Smooth muscle cell (in vitro differentiated cells): ENCODE measurements around the gene OCA2. TPM values are rescaled to one million over a fixed set of nuclear protein-coding genes. Genes with fewer than 3 reads are reported as not detected.

ENCODE experiments used
- DNase-seq: peaks from one replicate; lab custom pipeline; 2025; ENCODE audit not compliant: unreplicated experiment; lab: John Stamatoyannopoulos, UW
- H2AFZ ChIP-seq: fragments of 200-600 bp; sonication (generic); 2 replicates; pipeline ENCODE4 v1.6.0; 2016; ENCODE audit warnings: antibody characterized with exemption, low read depth, mild to moderate bottlenecking
- H3F3A ChIP-seq: fragments of 200-600 bp; sonication (generic); 2 replicates; pipeline ENCODE4 v1.6.0; 2017; ENCODE audit warnings: antibody characterized with exemption, low read depth
- H3K27ac ChIP-seq: fragments of 200-600 bp; sonication (generic); 2 replicates; pipeline ENCODE4 v1.5.1; 2016; ENCODE audit warnings: low read depth, mild to moderate bottlenecking
- H3K27me3 ChIP-seq: fragments of 200-600 bp; sonication (generic); 2 replicates; pipeline ENCODE4 v1.6.1; 2016; ENCODE audit warnings: low read depth, mild to moderate bottlenecking
- H3K36me3 ChIP-seq: fragments of 200-600 bp; sonication (generic); 2 replicates; pipeline ENCODE4 v1.5.1; 2016; ENCODE audit warnings: low read depth
- H3K4me1 ChIP-seq: fragments of 200-600 bp; sonication (generic); 2 replicates; pipeline ENCODE4 v1.5.1; 2016; ENCODE audit warnings: low read depth
- H3K4me2 ChIP-seq: fragments of 200-600 bp; sonication (generic); 2 replicates; pipeline ENCODE4 v1.6.0; 2016; ENCODE audit warnings: mild to moderate bottlenecking
- H3K4me3 ChIP-seq: fragments of 200-600 bp; sonication (generic); 2 replicates; pipeline ENCODE4 v1.5.1; 2016; ENCODE audit warnings: mild to moderate bottlenecking
- H3K79me2 ChIP-seq: fragments of 200-600 bp; sonication (generic); 2 replicates; pipeline ENCODE4 v1.6.0; 2016; ENCODE audit warnings: low read depth, mild to moderate bottlenecking
- H3K9ac ChIP-seq: fragments of 200-600 bp; sonication (generic); 2 replicates; pipeline ENCODE4 v1.6.0; 2016; ENCODE audit warnings: low read depth
- H3K9me3 ChIP-seq: fragments of 200-600 bp; sonication (generic); replicated peaks from 2 replicates; pipeline ENCODE4 v1.5.1; 2016; ENCODE audit warnings: low read depth
- H4K20me1 ChIP-seq: fragments of 200-600 bp; sonication (generic); 2 replicates; pipeline ENCODE4 v1.6.0; 2016; ENCODE audit warnings: low read depth
- CTCF ChIP-seq: fragments of 200-600 bp; sonication (generic); IDR thresholded peaks from 2 replicates; pipeline ENCODE4 v1.5.1; 2017; ENCODE audit warnings: borderline replicate concordance, mild to moderate bottlenecking, antibody characterized with exemption; ENCODE audit not compliant: insufficient read depth, poor library complexity, severe bottlenecking
- WGBS: methylation state at CpG from one replicate; pipeline ENCODE4 v1.1.7; 2016; ENCODE audit warnings: low lambda C conversion rate; 5-methylcytosine and 5-hydroxymethylcytosine counted together
- polyA plus RNA-seq: library from polyadenylated mRNA; unstranded; fragments of >200 nt; fragmentation: Nextera tagmentation; extraction: Ambion mirVana; gene quantifications from 2 replicates; pipeline ENCODE4 v1.2.1, GENCODE V29; 2016
- total RNA-seq: library from RNA; depleted of rRNA; stranded (reverse); fragments of >200 nt; gene quantifications from 2 replicates; pipeline ENCODE4 v1.2.3, GENCODE V29; 2014

Gene OCA2
- total and polyA plus RNA-seq, 2 experiments from 2014 or later = 0.16 TPM; not detected in 1

GRCh38 chr15:27742751-27743477, 356.2 kb downstream of the OCA2 start:
- no peaks in the 10 kb centered on the region for H3F3A ChIP-seq
- TF ChIP-seq CTCF = no peak
- no peak overlapping the region for H3K4me2 ChIP-seq
- H3K9ac ChIP-seq = no peak overlapping the region
- no peaks in the 10 kb centered on the region for H3K4me1 ChIP-seq
- no peaks in the 10 kb centered on the region for H3K79me2 ChIP-seq
- H3K27me3 ChIP-seq = no peaks in the 10 kb centered on the region
- H3K4me3 ChIP-seq = no peak overlapping the region
- no peaks in the 10 kb centered on the region for H3K36me3 ChIP-seq
- no peak for DNase-seq
- no peaks in the 10 kb centered on the region for H4K20me1 ChIP-seq
- H3K27ac ChIP-seq = no peak overlapping the region
- no peak overlapping the region for H2AFZ ChIP-seq
- H3K9me3 ChIP-seq = no peaks in the 10 kb centered on the region
- WGBS = 93% methylated on average over 16 of the region's 16 CpGs

DNA sequence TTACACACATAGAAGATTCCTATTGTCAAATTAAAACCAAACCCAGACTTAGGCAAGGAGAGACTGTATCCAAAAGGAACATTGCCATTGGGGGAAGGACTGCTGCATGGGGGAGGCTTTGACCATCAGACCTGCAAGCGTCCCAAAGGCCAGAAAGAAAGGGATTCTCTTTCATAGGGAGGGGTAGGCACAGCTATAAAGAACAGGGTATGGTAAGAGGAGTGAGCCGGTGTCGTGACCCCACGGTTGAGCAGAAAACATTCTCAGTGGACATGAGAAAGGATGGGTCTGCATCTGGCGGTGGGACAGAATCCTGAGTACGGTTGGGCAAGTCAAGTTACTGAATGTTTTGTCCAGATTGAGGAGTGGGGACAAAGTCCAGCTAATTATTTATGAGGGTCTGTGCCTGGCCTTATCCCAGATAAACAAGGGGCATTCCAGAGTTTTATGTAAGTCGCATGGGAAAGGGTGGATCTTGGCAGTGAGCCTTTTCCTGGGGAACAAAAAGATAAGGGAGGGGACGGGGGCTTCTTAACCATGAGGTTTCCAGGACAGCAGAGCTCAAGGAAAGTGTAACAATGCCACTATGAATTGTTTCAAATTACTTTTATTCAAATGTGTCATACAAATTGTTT, 357.8 kb downstream of the OCA2 start:
- Histone ChIP-seq H3K79me2 (no peaks in the 10 kb centered on the region), H3K27me3 (no peaks in the 10 kb centered on the region), H2AFZ (peak overlapping the region; percentile 58), H3K36me3 (no peaks in the 10 kb centered on the region), H3K4me2 (no peak overlapping the region), H3K9me3 (no peaks in the 10 kb centered on the region), H3K9ac (no peak overlapping the region), H4K20me1 (no peaks in the 10 kb centered on the region), H3K27ac (no peak overlapping the region), H3F3A (no peaks in the 10 kb centered on the region), H3K4me1 (no peaks in the 10 kb centered on the region), H3K4me3 (no peak overlapping the region)
- WGBS = 67% methylated on average over 8 of the region's 8 CpGs
- TF ChIP-seq CTCF = no peak
- no peak for DNase-seq

DNA sequence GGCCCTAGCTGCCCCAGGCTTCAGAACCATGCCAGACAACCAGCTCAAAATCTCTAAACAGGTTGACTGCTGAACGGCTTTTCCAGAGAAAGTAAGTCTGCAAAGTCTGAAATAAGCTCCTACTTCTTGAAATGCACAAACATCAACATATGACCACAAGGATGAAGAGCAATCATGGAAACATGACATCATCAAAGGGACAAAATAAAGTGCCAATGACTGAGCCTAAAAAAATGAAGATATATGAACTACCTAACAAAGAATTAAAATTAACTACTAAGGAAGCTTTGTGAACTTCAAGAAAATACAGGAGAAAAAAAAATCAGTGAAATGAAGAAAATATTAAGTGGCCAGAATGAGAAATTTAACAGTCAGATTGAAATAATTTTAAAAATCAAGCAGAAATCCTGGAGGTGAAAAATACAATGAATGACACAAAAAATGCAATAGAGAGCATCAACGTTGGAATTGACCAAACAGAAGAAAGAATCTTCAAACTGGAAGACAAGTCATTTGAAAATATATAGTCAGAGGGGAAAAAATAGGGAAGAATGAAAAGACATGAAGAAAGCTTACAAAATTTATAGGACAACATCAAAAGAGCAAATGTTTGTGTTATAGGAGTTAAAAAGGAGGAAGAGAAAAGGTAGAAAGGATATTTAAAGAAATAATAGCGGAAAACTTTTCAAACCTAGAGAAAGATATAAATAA, 364.2 kb downstream of the OCA2 start:
- no peaks in the 10 kb centered on the region for H3K79me2 ChIP-seq

More for the DNA sequence above, 364.2 kb downstream of the OCA2 start:
- peaks cover 4% of the 10 kb centered on the region for H3F3A ChIP-seq
- H3K27me3 ChIP-seq = no peaks in the 10 kb centered on the region
- H3K4me1 ChIP-seq = no peaks in the 10 kb centered on the region
- H3K27ac ChIP-seq = no peak overlapping the region
- no peaks in the 10 kb centered on the region for H4K20me1 ChIP-seq
- TF ChIP-seq CTCF = no peak
- H3K4me3 ChIP-seq = no peak overlapping the region
- WGBS = 89% methylated on average over 3 of the region's 3 CpGs
- H2AFZ ChIP-seq = no peak overlapping the region
- H3K9me3 ChIP-seq = peaks cover 13% of the 10 kb centered on the region
- H3K36me3 ChIP-seq = no peaks in the 10 kb centered on the region
- DNase-seq = no peak
- H3K4me2 ChIP-seq = no peak overlapping the region
- no peak overlapping the region for H3K9ac ChIP-seq
